GM12873 (cell line): Measurements from ENCODE around the gene COQ8A.

ENCODE experiments used
- TF ChIP-seq, protein P1 (sequence below): IDR thresholded peaks from 2 replicates; pipeline ENCODE4 v1.5.1; 2012; ENCODE audit warnings: low read depth, mild to moderate bottlenecking, moderate library complexity, low read length, control low read depth; ENCODE audit not compliant: insufficient read depth; ENCODE audit errors: missing control alignments

The COQ8A gene

GRCh38 chr1:226989085-226989920, 49.2 kb downstream of the COQ8A start:
- TF ChIP-seq, protein P1, sequence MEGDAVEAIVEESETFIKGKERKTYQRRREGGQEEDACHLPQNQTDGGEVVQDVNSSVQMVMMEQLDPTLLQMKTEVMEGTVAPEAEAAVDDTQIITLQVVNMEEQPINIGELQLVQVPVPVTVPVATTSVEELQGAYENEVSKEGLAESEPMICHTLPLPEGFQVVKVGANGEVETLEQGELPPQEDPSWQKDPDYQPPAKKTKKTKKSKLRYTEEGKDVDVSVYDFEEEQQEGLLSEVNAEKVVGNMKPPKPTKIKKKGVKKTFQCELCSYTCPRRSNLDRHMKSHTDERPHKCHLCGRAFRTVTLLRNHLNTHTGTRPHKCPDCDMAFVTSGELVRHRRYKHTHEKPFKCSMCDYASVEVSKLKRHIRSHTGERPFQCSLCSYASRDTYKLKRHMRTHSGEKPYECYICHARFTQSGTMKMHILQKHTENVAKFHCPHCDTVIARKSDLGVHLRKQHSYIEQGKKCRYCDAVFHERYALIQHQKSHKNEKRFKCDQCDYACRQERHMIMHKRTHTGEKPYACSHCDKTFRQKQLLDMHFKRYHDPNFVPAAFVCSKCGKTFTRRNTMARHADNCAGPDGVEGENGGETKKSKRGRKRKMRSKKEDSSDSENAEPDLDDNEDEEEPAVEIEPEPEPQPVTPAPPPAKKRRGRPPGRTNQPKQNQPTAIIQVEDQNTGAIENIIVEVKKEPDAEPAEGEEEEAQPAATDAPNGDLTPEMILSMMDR, result no peak

DNA sequence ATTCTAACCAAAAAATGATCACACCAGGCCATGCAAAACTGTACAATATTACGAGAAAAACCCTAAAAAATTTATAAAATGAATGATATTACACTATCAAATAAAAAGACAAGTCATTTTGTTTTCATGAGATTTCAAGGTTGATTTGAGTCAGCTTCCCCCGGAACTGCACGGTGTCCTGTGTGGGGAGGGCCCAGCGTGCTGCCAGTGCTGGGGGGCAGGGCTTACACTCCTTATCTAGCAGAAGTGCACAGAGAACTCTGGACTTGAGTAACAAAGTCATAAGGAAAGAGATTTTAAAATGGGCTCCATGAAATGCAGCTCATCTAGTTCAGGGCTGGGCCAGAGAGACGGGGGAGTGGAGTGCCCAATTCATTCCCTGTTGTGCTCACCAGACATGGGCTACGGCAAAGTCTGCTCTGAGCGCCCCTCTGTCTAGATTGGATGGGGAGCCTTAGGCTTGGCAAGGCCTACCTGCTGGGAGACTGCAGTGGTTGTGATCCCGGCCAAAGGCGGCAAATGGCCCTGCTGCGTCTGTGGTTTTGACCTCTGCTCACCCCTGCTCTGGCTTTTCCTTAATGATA, 50.1 kb downstream of the COQ8A start:
- TF ChIP-seq, protein P1, result no peak

- TF ChIP-seq, protein P1, result no peak
Observed at GRCh38 chr1:226991920-226992319, 51.8 kb downstream of the COQ8A start.

DNA sequence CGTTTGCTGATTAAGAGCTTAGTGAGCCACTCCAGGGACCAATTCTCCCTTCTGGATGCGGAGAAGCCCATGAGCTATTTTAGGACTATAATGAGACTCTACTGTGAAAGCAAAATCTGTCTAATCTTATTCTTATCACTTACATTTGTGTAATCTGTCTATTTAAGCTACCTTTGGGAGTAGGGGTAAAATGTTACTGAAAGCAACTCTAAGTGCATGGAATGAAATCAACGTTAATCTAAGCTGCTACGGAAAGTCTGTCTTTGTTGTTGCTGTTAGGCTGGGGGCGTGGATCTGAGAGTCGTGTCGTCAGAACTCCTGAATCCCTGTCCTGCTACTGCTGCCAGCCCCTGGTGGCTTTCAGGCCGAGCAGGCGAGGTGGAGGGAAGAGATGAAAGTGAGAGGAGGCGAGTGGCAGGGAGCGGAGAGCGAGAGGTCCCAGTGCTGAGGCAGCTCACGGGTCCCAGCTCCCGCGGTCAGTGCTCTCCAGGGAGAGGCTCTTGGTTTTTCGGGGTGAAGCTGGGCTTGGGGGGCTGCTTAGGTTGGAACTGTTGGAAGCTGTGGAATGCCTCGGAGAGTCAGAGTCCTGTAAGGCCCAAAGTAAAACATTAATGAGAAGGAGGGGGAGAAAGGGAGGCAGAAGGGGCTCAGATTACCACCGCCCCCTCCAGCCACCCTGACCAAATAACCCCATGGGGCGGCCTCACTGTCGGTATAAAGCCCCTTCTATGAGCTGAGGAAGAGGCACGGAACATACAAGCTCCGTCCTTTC, 53.9 kb downstream of the COQ8A start:
- TF ChIP-seq, protein P1, result no peak

- TF ChIP-seq, protein P1, result no peak
Observed at GRCh38 chr1:226994586-226995364, 54.7 kb downstream of the COQ8A start.

GRCh38 chr1:226995365-226996332, 55.6 kb downstream of the COQ8A start:
- TF ChIP-seq, protein P1, result no peak
